Tibial nerve (tissue), 4 donors: ENCODE measurements around the gene TGM1. TPM values are rescaled to one million over a fixed set of nuclear protein-coding genes. Genes with fewer than 3 reads are reported as not detected.
"Not testable (repeated sequence)": the region's sequence is repeated elsewhere in the genome, so short reads cannot be mapped to it uniquely, and the experiment has no call there.

ENCODE experiments used
- DNase-seq, 2 donors: peaks; one replicate each; pipeline ENCODE4 v3.0.0-alpha.2; 2019; ENCODE audit warnings: low spot score in 2 of 2
- H3K27ac ChIP-seq, 4 donors: fragments of 200-600 bp; sonication (generic) in 3 of 4; one replicate each; pipeline ENCODE4 v1.5.1; 2017 to 2019; ENCODE audit warnings: mild to moderate bottlenecking in 1 of 4
- H3K27me3 ChIP-seq, 2 donors: fragments of 200-600 bp; sonication (generic) in 1 of 2; one replicate each; pipeline versions ENCODE4 v1.5.1 to v1.6.0; 2017 to 2019
- H3K36me3 ChIP-seq, 3 donors: fragments of 200-600 bp; sonication (generic); one replicate each; pipeline ENCODE4 v1.5.1; 2018 to 2019
- H3K4me1 ChIP-seq, 4 donors: fragments of 200-600 bp; sonication (generic) in 3 of 4; one replicate each; pipeline ENCODE4 v1.5.1; 2017 to 2019
- H3K4me3 ChIP-seq, 4 donors: fragments of 200-600 bp; sonication (generic) in 3 of 4; one replicate each; pipeline ENCODE4 v1.5.1; 2017 to 2019; ENCODE audit warnings: mild to moderate bottlenecking in 1 of 4, moderate library complexity in 1 of 4
- H3K9me3 ChIP-seq, 4 donors: fragments of 200-600 bp; sonication (generic) in 3 of 4; one replicate each; pipeline ENCODE4 v1.5.1; 2017 to 2019
- EP300 ChIP-seq, 2 donors: sonication (generic); formaldehyde crosslinking; IDR thresholded peaks; one replicate each; pipeline ENCODE4 v1.6.1; 2017; ENCODE audit warnings: antibody characterized with exemption in 2 of 2, mild to moderate bottlenecking in 1 of 2
- POLR2A ChIP-seq, 2 donors: fragments of 450-650 bp; IDR thresholded peaks; one replicate each; pipeline ENCODE4 v1.6.1; 2017; ENCODE audit warnings: antibody characterized with exemption in 2 of 2, mild to moderate bottlenecking in 2 of 2, moderate library complexity in 2 of 2
- WGBS, 2 donors: methylation state at CpG; one replicate each; pipeline ENCODE4 v1.1.5; 2018; 5-methylcytosine and 5-hydroxymethylcytosine counted together
- total RNA-seq, 4 donors: library from RNA; depleted of rRNA; stranded (reverse); fragments of >200 nt; gene quantifications; one replicate each; pipeline ENCODE4 v1.1.0, GENCODE V29; 2016
- TF ChIP-seq, protein P1 (sequence below), 5 experiments: fragments of 200-600 bp in 3 of 5; fragments of 450-650 bp in 2 of 5; sonication (generic) in 3 of 5; IDR thresholded peaks; one replicate each; pipeline ENCODE4 v1.5.1; 2016 to 2019; ENCODE audit warnings: antibody characterized with exemption in 5 of 5, mild to moderate bottlenecking in 3 of 5, moderate library complexity in 2 of 5

TGM1 gene
- total RNA-seq, 4 donors from 2014 or later = 13.5 to 53.5 (median 19.4) TPM

DNA sequence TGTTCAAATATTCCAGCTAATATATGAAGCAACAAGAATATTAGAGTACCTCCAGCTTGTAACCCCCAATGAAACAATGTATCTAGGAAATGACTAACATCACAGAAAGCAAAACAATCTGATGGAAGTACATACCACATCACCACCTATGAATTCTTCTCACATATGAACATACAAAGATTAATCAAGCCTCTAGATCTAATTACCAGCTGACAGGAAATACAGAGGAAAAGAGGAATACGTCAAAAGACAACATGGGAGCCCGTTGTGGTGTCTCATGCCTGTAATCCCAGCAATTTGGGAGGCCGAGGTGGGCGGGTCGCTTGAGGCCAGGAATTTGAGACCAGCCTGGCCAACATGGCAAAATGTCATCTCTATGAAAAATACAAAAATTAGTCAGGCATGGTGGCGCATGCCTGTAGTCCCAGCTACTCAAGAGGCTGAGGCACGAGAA is 38.3 kb downstream of the TGM1 start:
- peak overlapping the region in 1 of 4 donors; percentile 13 for H3K27ac ChIP-seq
- 73 to 85% methylated on average over 7 of the region's 7 CpGs for WGBS, 2 donors
- peaks cover 0 to 3% (median 0%) of the 10 kb centered on the region in 4 donors for H3K4me1 ChIP-seq
- no peaks in the 10 kb centered on the region for H3K27me3 ChIP-seq
- no peak for DNase-seq
- H3K9me3 ChIP-seq = no peaks in the 10 kb centered on the region
- TF ChIP-seq, protein P1, sequence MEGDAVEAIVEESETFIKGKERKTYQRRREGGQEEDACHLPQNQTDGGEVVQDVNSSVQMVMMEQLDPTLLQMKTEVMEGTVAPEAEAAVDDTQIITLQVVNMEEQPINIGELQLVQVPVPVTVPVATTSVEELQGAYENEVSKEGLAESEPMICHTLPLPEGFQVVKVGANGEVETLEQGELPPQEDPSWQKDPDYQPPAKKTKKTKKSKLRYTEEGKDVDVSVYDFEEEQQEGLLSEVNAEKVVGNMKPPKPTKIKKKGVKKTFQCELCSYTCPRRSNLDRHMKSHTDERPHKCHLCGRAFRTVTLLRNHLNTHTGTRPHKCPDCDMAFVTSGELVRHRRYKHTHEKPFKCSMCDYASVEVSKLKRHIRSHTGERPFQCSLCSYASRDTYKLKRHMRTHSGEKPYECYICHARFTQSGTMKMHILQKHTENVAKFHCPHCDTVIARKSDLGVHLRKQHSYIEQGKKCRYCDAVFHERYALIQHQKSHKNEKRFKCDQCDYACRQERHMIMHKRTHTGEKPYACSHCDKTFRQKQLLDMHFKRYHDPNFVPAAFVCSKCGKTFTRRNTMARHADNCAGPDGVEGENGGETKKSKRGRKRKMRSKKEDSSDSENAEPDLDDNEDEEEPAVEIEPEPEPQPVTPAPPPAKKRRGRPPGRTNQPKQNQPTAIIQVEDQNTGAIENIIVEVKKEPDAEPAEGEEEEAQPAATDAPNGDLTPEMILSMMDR (IDR thresholded peaks at IDR 0.05) = no peak
- TF ChIP-seq EP300 (IDR thresholded peaks at IDR 0.05) (no peak), POLR2A (IDR thresholded peaks at IDR 0.05) (no peak)
- peaks cover 0 to 15% (median 0%) of the 10 kb centered on the region in 3 donors for H3K36me3 ChIP-seq
- H3K4me3 ChIP-seq = no peak overlapping the region

DNA sequence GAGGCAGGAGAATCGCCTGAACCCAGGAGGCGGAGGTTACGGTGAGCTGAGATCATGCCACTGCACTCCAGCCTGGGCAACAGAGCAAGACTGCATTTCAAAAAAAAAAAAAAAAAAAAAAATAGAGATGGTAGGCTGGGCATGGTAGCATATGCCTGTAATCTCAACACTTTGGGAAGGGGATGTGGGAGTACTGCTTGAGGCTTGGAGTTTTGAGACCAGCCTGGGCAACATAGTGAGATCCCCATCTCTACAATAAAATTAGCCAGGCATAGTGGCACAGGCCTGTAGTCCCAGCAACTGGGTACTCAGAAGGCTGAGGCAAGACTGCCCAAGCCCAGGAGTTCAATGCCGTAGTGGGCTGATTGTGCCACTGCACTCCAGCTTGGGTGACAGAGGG is 40.0 kb downstream of the TGM1 start:
- not testable (repeated sequence) for H3K27ac ChIP-seq, H3K27me3 ChIP-seq, H3K9me3 ChIP-seq, H3K4me3 ChIP-seq, H3K4me1 ChIP-seq, DNase-seq
- peaks cover 0 to 12% (median 0%) of the 10 kb centered on the region in 3 donors for H3K36me3 ChIP-seq
- WGBS, 2 donors = 93 to 96% methylated on average over 4 of the region's 4 CpGs

DNA sequence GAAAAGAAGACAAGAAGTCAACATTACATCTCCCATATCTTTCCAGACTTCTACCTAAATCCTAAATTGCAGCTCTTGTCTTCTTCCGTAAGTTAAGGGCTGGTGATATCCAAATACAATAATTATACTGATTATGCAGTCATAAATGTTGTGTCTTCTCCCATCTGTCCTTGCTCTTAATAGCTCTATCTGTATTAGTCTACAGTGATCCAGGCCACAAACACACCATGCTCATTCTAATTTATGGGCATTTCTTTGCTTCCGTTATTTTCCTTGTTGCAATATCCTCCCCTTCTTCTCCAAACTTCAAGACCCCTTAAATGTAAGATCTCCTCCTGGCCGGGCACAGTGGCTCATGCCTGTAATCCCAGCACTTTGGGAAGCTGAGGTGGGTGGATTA is 43.5 kb downstream of the TGM1 start:
- WGBS, 2 donors = 59% methylated on average over 3 of the region's 3 CpGs
- no peak for TF ChIP-seq EP300 (IDR thresholded peaks at IDR 0.05)
- TF ChIP-seq, protein P1 (IDR thresholded peaks at IDR 0.05) = no peak
- TF ChIP-seq POLR2A (IDR thresholded peaks at IDR 0.05) = no peak
- no peak for DNase-seq
- Histone ChIP-seq H3K4me3 (no peak overlapping the region), H3K27ac (no peak overlapping the region), H3K36me3 (peaks cover 0 to 16% (median 0%) of the 10 kb centered on the region in 3 donors), H3K27me3 (no peaks in the 10 kb centered on the region), H3K4me1 (peaks cover 0 to 15% (median 7%) of the 10 kb centered on the region in 4 donors), H3K9me3 (no peaks in the 10 kb centered on the region)

DNA sequence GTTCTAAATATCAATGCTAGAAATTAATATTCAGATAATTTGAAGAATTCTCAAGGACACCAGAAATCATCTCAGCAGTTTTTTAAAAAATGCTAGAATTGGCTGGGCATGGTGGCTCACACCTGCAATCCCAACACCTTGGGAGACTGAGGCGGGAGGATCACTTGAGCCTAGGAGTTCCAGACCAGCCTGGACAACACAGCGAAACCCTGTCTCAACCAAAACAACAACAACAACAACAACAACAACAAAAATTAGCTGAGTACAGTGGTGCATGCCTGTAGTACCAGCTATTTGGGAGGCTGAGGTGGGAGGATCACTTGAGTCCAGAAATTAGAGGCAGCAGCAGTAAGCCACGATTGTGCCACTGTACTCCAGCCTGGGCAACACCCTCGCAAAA is 43.9 kb downstream of the TGM1 start:
- 83 to 92% methylated on average over 4 of the region's 4 CpGs for whole genome bisulfite sequencing, 2 donors
- TF ChIP-seq EP300 (IDR thresholded peaks at IDR 0.05) (no peak), POLR2A (IDR thresholded peaks at IDR 0.05) (no peak)
- TF ChIP-seq, protein P1 (IDR thresholded peaks at IDR 0.05) = no peak

DNA sequence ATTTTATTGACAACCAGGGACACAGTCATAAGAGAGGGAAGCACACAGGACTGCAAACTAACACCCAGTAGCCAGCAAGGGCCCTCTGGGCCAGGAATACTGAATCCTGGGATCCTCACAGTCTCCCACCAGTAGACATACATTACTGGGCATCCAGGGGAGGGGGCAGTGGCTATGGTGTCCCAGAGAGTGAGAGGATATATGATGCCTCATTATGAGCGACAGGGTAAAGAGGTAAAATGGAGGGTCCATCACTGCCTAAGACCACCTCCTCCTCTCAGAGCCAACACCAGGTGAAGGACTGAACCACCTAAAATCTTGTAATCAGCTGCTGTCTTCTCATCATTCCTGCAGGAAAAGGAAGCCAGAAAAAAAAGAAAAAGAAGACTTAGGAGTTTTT is 46.1 kb downstream of the TGM1 start:
- Histone ChIP-seq H3K4me1 (peaks cover 0 to 36% (median 22%) of the 10 kb centered on the region in 4 donors), H3K36me3 (peaks cover 0 to 16% (median 0%) of the 10 kb centered on the region in 3 donors)
- not testable (repeated sequence) for H3K27me3 ChIP-seq, DNase-seq, H3K4me3 ChIP-seq, H3K27ac ChIP-seq, H3K9me3 ChIP-seq
- WGBS, 2 donors = 85 to 86% methylated on average over 1 of the region's 1 CpG

More for the DNA sequence above, 43.9 kb downstream of the TGM1 start:
- Histone ChIP-seq H3K9me3 (no peaks in the 10 kb centered on the region), H3K27ac (no peak overlapping the region), H3K4me3 (no peak overlapping the region), H3K27me3 (no peaks in the 10 kb centered on the region), H3K4me1 (peaks cover 0 to 19% (median 10%) of the 10 kb centered on the region in 4 donors), H3K36me3 (peaks cover 0 to 16% (median 0%) of the 10 kb centered on the region in 3 donors)
- DNase-seq = no peak

DNA sequence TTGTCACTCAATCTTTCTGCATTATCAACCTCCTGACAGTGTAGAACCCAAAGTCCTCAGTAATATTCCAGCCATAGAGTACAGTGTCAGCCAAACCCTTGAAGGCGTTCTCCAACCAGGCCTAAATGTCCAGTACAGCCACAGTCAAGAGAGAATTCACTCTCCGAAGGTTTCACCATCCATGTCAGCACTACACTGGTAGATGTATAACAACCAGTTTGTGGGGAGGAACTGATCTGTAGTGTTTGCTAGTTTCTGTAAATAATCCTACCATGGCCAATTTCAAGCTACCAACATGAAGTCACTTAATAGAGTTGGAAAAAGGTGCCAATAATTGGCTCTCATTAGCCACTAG is 46.7 kb downstream of the TGM1 start:
- H3K36me3 ChIP-seq = peaks cover 0 to 18% (median 0%) of the 10 kb centered on the region in 3 donors
- H3K4me3 ChIP-seq = peak overlapping the region in 3 of 4 donors; percentile 70 to 89 (median 85)
- peak overlapping the region; percentile 83 to 98 (median 92) for H3K27ac ChIP-seq
- TF ChIP-seq, protein P1 (IDR thresholded peaks at IDR 0.05) = no peak
- TF ChIP-seq EP300 (IDR thresholded peaks at IDR 0.05) = no peak
- H3K9me3 ChIP-seq = no peaks in the 10 kb centered on the region
- no peak for DNase-seq
- H3K27me3 ChIP-seq = no peaks in the 10 kb centered on the region
- H3K4me1 ChIP-seq = peaks cover 0 to 41% (median 24%) of the 10 kb centered on the region in 4 donors
- 88 to 90% methylated on average over 2 of the region's 2 CpGs for WGBS, 2 donors
